Osteocyte (in vitro differentiated cells): ENCODE measurements around the gene ARL6IP5. TPM values are rescaled to one million over a fixed set of nuclear protein-coding genes. Genes with fewer than 3 reads are reported as not detected.

ENCODE experiments used
- DNase-seq: peaks from one replicate; pipeline ENCODE4 v3.0.0; 2021; ENCODE audit warnings: mixed read lengths; ENCODE audit not compliant: unreplicated experiment; ENCODE audit errors: extremely low spot score
- H3K27ac Mint-ChIP-seq: one replicate; pipeline ENCODE4 v1.8.0; 2021; ENCODE audit warnings: mild to moderate bottlenecking, mixed read lengths; ENCODE audit not compliant: unreplicated experiment
- H3K27me3 Mint-ChIP-seq: one replicate; pipeline ENCODE4 v1.8.0; 2021; ENCODE audit warnings: mixed read lengths; ENCODE audit not compliant: unreplicated experiment
- H3K36me3 Mint-ChIP-seq: one replicate; pipeline ENCODE4 v1.8.0; 2021; ENCODE audit warnings: mixed read lengths; ENCODE audit not compliant: unreplicated experiment
- H3K4me1 Mint-ChIP-seq: one replicate; pipeline ENCODE4 v1.8.0; 2021; ENCODE audit warnings: mixed read lengths; ENCODE audit not compliant: unreplicated experiment
- H3K4me3 Mint-ChIP-seq: one replicate; pipeline ENCODE4 v1.8.0; 2021; ENCODE audit warnings: mild to moderate bottlenecking, moderate library complexity, mixed read lengths; ENCODE audit not compliant: unreplicated experiment
- H3K9me3 Mint-ChIP-seq: one replicate; pipeline ENCODE4 v1.8.0; 2021; ENCODE audit warnings: mixed read lengths; ENCODE audit not compliant: unreplicated experiment
- total RNA-seq: library from RNA; stranded (reverse); gene quantifications from 2 replicates; pipeline ENCODE4 v1.2.1, GENCODE V29; 2021
- TF ChIP-seq, protein P1 (sequence below): fragments of 200-600 bp; sonication (generic); IDR thresholded peaks from 2 replicates; pipeline ENCODE4 v1.5.0; 2021; ENCODE audit warnings: antibody characterized with exemption, mild to moderate bottlenecking, moderate library complexity

ARL6IP5 gene
- total RNA-seq, 1 donor from 2014 or later, result 116 TPM

DNA sequence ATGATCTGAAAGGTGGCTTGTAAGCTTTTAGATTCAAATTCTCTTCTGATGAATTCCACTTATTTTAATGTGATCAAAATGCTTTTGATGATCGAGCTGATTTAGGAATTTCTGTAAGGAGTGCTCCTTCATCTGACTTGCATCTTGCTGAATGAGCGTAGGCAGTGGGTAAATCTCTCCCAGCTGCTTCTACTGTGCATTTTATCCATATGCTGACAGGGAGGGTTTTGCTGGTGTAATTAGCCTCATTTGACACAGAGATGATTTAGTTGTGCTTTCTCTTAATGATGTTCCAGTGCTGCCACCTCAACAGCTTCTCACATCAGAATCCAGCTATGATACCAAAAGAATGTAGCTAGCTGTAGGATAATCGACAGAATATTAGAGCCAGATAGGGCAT is 41.5 kb downstream of the ARL6IP5 start:
- Mint-ChIP-seq H3K9me3 (no peaks in the 10 kb centered on the region), H3K4me3 (no peak overlapping the region), H3K27ac (no peak overlapping the region), H3K27me3 (peaks cover 14% of the 10 kb centered on the region), H3K4me1 (peaks cover 3% of the 10 kb centered on the region), H3K36me3 (no peaks in the 10 kb centered on the region)
- no peak for DNase-seq
- TF ChIP-seq, protein P1, sequence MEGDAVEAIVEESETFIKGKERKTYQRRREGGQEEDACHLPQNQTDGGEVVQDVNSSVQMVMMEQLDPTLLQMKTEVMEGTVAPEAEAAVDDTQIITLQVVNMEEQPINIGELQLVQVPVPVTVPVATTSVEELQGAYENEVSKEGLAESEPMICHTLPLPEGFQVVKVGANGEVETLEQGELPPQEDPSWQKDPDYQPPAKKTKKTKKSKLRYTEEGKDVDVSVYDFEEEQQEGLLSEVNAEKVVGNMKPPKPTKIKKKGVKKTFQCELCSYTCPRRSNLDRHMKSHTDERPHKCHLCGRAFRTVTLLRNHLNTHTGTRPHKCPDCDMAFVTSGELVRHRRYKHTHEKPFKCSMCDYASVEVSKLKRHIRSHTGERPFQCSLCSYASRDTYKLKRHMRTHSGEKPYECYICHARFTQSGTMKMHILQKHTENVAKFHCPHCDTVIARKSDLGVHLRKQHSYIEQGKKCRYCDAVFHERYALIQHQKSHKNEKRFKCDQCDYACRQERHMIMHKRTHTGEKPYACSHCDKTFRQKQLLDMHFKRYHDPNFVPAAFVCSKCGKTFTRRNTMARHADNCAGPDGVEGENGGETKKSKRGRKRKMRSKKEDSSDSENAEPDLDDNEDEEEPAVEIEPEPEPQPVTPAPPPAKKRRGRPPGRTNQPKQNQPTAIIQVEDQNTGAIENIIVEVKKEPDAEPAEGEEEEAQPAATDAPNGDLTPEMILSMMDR, result no peak

DNA sequence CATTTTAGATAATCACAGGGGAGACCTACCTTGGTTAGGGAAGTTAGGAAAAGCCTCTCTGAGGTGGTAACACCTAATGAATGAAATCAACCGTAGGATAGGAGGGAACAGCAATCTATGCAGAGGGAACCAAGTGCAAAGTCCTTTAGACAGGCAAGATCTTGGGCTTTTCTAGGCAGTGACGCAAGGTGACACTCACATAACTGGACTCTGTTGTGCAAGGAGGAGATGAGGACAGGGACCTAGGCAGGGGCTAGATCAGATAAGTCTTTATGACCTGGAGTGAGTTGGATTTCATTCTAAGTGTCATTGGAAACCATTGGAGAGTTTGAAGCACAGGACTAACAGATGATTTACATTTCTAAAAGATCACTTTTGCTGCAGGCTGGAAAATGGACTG is 42.3 kb downstream of the ARL6IP5 start:
- Mint-ChIP-seq H3K4me1 (peaks cover 2% of the 10 kb centered on the region), H3K4me3 (no peak overlapping the region), H3K27me3 (peaks cover 15% of the 10 kb centered on the region), H3K9me3 (no peaks in the 10 kb centered on the region), H3K27ac (no peak overlapping the region), H3K36me3 (no peaks in the 10 kb centered on the region)
- DNase-seq, result no peak
- TF ChIP-seq, protein P1, result no peak

DNA sequence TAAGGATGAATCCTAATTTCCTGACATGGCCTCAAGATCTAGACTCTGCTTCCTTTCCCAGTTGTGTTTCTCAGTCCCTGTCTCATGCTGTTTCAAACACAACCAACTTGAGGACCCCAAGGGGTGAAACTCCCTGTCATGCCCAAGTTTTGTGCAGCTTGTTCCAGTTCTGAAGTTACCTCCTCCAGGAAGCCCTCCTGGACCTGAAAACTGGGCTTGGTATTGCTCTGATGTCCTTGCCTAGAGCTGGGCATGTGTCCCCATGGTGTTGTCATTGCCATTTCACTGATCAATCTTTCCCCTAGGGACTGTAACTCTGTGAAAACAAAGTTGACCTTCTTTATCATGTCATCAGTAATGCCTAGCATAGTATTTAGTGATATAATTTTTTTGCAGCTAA is 43.8 kb downstream of the ARL6IP5 start:
- Mint-ChIP-seq H3K27ac (no peak overlapping the region), H3K36me3 (no peaks in the 10 kb centered on the region), H3K9me3 (no peaks in the 10 kb centered on the region), H3K4me1 (no peaks in the 10 kb centered on the region), H3K4me3 (no peak overlapping the region), H3K27me3 (peaks cover 15% of the 10 kb centered on the region)
- TF ChIP-seq, protein P1, result no peak
- no peak for DNase-seq

DNA sequence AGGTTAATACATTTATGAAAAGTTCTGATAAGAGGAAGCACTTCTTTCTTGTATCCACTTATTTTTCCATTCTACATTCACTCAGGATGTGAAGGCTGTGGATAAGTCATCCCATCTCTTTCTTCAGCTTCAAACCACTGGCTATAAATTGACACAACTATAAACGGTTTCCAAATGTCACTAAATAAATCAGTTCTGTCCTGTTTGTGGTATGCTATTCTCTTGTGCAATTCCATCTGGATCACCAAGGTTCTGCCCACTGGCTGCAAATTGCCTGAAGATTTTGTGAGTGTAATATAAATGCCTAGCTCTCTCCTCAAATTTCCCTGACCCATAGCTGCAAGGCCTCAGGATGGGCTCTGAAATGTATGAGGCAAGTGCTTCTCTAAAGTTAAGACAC is 44.8 kb downstream of the ARL6IP5 start:
- Mint-ChIP-seq H3K9me3 (no peaks in the 10 kb centered on the region), H3K4me1 (no peaks in the 10 kb centered on the region), H3K27ac (no peak overlapping the region), H3K27me3 (peaks cover 15% of the 10 kb centered on the region), H3K4me3 (no peak overlapping the region), H3K36me3 (no peaks in the 10 kb centered on the region)
- TF ChIP-seq, protein P1, result no peak
- no peak for DNase-seq

DNA sequence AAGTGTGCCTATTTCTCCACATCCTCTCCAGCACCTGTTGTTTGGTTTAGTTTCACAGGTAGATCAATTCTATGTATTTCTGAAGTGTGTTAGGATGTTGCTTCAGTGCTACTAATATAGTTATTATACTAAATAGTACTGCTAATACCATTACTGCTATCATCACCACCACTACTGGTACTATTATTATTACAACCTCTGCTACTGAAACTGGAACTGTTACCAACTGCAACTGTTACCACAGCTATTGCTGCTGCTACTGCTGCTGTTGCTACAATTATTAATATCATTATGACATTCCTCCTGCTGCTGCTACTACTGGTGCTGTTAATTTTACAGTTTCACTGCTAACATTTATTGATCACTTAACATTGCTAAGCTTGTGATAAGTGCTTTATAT is 46.0 kb downstream of the ARL6IP5 start:
- no peak for DNase-seq
- H3K9me3 Mint-ChIP-seq, result no peaks in the 10 kb centered on the region
- no peaks in the 10 kb centered on the region for H3K4me1 Mint-ChIP-seq
- H3K27me3 Mint-ChIP-seq, result peaks cover 15% of the 10 kb centered on the region
- H3K27ac Mint-ChIP-seq, result no peak overlapping the region
- H3K36me3 Mint-ChIP-seq, result no peaks in the 10 kb centered on the region
- TF ChIP-seq, protein P1, result no peak
- no peak overlapping the region for H3K4me3 Mint-ChIP-seq
